GM18951 (cell line): Measurements from ENCODE around the gene TAS2R50.

ENCODE experiments used
- POLR2A ChIP-seq: IDR thresholded peaks from 4 replicates; pipeline ENCODE4 v1.6.1; 2011; ENCODE audit warnings: mild to moderate bottlenecking; ENCODE audit not compliant: insufficient read length, insufficient read depth; ENCODE audit errors: extremely low read depth
- in situ Hi-C: fragments of 300-500 bp; cut with MboI; formaldehyde crosslinking; loops from one replicate; pipeline ENCODE4 v1.12.0; 2022; ENCODE audit warnings: low sequenced_read_pairs, mixed read lengths, inconsistent platforms; ENCODE audit not compliant: unreplicated experiment

TAS2R50 gene

GRCh38 chr12:10974965-10975364 is 11.7 kb downstream of the TAS2R50 start:
- in situ Hi-C loops = no loop called here

GRCh38 chr12:10968765-10969456 is 17.8 kb downstream of the TAS2R50 start:
- in situ Hi-C loops = no loop called here
- no peak for TF ChIP-seq POLR2A

More at GRCh38 chr12:10974965-10975364, 11.7 kb downstream of the TAS2R50 start:
- no peak for TF ChIP-seq POLR2A

DNA sequence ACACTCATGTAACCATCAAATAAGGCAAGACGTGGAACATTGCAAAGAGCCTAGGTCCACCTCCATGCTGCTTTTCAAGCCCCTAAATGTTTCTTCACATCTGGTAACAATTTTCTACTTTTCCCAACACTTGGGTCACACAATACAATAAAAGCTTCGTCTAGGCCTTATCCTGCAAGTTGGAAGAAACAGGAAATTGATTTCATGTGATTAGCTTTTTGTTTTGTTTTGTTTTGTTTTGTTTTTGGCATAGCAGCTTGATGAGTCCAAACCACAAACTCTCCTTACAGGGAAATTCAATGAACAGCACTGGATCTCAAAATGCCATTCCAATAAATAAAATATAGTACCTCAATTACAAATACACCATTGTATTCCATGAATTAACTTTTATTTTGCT is 19.3 kb downstream of the TAS2R50 start:
- TF ChIP-seq POLR2A = no peak
- in situ Hi-C loops = no loop called here

GRCh38 chr12:10966314-10966713 is 20.4 kb downstream of the TAS2R50 start:
- in situ Hi-C loops = no loop called here
- TF ChIP-seq POLR2A = no peak

DNA sequence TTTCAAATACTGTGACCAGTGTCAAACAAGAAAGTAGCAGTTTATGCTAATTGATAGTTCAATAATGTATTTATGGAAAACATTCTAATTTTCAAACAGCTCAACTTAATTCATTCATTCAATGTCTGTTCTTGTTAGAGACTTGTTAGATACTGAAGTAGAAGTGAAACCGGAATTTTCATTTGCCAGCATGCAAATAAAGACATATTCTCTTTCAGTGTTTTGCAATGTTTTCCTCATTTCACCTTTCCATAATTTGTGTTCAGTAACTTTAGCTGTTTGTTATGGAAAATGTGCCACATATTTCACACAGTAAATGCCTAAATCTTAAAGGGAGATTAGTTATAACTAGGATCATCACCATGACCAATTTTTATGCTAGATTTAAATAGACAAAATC is 21.2 kb downstream of the TAS2R50 start:
- TF ChIP-seq POLR2A = no peak
- in situ Hi-C loops = no loop called here

DNA sequence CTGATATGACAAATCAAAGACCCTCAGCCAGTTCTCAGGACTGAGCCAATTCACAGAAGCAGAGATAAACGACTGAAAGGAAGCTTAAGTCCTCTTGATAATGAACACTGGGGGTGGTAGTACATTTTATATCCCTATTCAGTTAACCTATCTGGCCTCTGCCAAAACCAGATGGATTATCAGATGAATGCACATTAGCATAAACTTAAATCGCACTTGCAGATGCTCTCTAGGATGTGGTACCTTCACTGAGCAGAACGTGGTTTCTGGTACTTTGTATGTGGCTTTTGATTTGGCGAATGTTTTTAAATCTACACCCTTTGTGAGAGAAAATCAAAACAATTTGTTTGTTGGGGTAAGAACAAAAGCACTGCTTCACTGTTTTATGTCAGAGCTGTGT is 26.5 kb downstream of the TAS2R50 start:
- in situ Hi-C loops = no loop called here
- no peak for TF ChIP-seq POLR2A

DNA sequence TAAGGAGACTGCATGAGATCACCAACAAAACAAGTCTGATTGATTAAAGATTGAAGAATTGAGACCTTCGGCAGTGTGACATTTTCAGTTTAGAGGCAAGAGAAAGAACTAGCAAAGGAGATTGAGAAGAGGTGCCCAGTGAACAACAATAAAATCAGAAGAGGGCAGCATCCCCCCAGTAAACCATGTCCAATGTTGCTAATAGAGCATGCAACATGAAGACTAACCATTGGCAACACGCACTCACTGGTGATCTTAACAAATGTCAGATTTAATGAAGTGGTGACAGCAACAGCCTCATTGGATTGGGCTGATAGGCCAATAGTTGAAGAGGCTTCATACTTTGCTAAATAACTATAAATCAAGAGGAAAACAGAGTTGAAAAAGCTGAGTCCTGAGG is 26.9 kb downstream of the TAS2R50 start:
- TF ChIP-seq POLR2A = no peak
- in situ Hi-C loops = no loop called here

DNA sequence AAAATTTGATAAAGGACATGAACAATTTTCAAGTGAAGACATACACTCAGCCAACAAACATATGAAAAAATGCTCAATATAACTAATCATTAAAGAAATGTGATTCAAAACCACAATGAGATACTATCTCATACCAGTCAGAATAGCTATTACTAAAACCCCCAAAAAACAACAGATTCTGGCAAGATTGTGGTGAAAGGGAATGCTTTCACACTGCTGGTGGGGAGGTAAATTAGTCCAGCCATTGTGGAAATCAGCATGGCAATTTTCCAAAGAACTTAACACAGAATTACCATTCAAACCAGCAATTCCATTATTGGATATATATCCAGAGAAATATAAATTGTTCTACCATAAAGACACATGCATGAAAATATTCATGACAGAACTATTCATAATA is 29.0 kb downstream of the TAS2R50 start:
- TF ChIP-seq POLR2A = no peak
- in situ Hi-C loops = no loop called here

DNA sequence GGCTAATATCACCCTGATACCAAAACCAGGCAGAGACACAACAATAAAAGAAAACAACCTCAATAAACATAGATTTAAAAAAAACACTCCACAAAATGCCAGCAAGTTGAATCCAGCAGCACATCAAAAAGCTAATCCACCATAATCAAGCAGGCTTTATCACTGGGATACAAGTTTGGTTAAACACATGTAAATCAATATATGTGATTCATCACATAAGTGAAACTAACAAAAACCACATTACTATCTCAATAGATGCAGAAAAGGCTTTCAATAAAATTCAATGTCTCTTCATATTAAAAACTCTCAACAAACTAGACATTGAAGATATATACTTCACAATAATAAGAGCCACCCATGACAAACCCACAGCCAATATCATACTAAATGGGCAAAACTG is 30.6 kb downstream of the TAS2R50 start:
- no peak for TF ChIP-seq POLR2A
- in situ Hi-C loops = no loop called here

DNA sequence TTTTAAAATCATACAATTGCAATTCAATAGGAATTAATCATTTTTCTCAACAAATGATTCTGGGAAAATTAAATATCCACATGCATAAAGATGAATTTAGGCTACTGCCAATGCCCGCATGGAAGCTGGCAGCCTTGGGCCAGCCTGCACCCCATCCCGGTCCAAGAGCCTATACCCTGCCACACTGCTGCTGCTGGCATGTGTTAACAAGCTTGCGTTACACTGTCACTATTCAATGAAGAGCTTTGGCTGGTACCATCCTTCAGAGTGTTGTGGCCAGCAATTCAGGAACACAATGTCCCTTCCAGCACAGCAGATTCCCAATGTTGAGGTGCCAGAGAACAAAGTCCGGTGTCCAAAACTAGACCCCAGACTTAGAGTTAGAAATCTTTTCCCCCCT is 34.1 kb downstream of the TAS2R50 start:
- in situ Hi-C loops = no loop called here
- TF ChIP-seq POLR2A = no peak

DNA sequence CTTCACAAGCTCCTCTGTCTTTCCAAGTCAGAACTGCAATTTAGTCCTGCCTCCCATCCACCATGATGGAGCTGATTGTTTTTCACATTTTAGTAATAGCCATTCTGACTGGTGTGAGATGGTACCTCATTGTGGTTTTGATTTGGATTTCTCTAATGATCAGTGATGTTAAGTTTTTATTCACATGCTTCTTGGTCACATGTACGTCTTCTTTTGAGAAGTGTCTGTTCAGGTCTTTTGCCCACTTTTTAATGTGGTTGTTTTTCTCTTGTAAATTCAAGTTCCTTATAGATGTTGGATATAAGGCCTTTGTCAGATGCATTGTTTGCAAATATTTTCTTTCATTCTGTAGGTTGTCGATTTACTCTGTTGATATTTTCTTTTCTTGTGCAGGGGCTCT is 43.5 kb downstream of the TAS2R50 start:
- TF ChIP-seq POLR2A = no peak
- in situ Hi-C loops = no loop called here

DNA sequence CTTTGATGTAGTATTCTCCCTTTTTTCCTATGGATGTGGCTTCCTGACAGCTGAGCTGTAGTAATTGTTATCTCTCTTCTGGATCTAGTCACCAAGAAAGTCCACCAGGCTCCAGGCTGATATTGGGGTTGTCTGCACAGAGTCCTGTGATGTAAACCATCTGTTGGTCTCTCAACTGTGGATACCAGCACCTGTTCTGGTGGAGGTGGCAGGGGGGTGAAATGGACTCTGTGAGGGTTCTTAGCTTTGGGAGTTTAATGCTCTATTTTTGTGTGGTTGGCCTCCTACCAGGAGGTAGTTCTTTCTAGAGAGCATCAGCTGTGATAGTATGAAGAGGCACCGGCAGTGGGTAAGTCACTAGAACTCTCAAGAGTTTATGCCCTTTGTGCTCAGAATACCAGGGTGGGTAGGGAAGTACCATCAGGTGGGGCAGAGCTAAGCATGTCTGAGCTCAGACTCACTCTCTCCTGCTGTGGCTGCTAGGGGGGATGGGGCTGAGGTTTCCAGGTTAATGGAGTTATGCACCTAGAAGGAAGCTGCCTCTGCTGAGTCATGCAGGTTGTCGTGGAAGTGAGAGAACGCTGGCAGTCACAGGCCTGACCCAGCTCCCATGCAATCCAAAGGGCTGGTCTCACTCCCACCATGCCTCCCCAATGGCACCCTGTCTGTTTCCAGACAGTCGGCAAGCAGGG is 44.6 kb downstream of the TAS2R50 start:
- in situ Hi-C loops = no loop called here

GRCh38 chr12:10941369-10941768 is 45.3 kb downstream of the TAS2R50 start:
- TF ChIP-seq POLR2A = no peak
- in situ Hi-C loops = no loop called here

More for the DNA sequence above, 44.6 kb downstream of the TAS2R50 start:
- TF ChIP-seq POLR2A = no peak

DNA sequence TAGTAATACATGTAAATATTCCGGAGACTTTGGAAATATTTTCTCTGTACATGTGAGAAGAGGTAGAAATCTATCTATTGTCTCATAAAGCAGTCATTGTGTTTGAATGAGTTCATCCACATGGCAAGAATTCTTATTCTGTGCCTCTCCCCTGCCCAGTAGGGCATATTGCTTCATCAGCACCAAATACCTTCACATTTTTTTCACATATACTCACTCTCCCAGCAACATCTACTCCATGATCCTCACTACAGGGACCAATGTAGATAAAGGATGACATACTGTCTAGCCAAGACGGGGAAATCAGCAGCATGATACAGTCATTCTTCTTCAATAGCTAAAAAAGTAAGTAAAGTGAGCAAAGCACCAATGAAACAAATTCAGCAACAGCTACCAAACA is 46.3 kb downstream of the TAS2R50 start:
- no peak for TF ChIP-seq POLR2A
- in situ Hi-C loops = no loop called here
